ENCODE measurements around the gene NCOA1.

- TF ChIP-seq SIN3A (IDR thresholded peaks at IDR 0.05; ENCODE audit: borderline replicate concordance, insufficient read depth, low read depth, low read length), result no peak
- TF ChIP-seq CTCF (IDR thresholded peaks at IDR 0.05), result no peak
Observed at GRCh38 chr2:24552836-24553235, 61.8 kb downstream of the NCOA1 start.

All from Panc1 (cell line).